ENCODE results near the gene NMNAT2. TPM values are rescaled to one million over a fixed set of nuclear protein-coding genes. Genes with fewer than 3 reads are reported as not detected.

NMNAT2 gene
- total and polyA plus RNA-seq, 2 of the 4 experiments (the other 2 are of a cell fraction) = 0.36 to 2.4 TPM

DNA sequence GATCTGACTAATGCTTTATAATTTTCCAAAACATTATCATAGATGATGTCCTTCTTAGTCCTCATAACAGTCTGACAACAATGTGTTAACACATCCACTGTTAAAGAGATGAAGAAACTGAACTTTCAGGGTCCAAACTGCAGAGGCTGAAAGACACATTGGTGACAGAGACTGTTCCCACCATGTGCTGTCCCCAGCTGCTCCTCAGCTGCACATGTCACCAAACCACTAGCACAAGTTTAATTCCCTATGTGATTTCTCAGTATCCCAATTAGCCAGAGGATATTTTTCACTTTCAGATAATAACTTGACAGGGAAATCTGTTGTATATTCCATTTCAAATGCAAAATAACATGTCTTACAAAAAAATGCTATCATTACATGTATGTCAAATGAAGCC lies 207.5 kb downstream of the NMNAT2 start:
- Histone ChIP-seq H3K9ac (ENCODE audit: low read depth, low read length) (no peak overlapping the region), H3K4me1 (ENCODE audit: control insufficient read depth, insufficient read depth, low read length) (no peaks in the 10 kb centered on the region; the same call in 1 of the 2 replicates), H3K23ac (ENCODE audit: low read depth, low read length) (no peak overlapping the region), H2AK5ac (ENCODE audit: low read depth, low read length) (no peak overlapping the region), H3K14ac (replicated peaks; ENCODE audit: low read depth, low read length) (no peak overlapping the region), H3K4me3 (ENCODE audit: insufficient read depth, low read depth, low read length) (no peak overlapping the region), H4K8ac (ENCODE audit: low read depth in 2 of 2, low read length in 2 of 2) (no peak overlapping the region), H2BK15ac (ENCODE audit: low read depth, low read length) (no peak overlapping the region), H4K91ac (ENCODE audit: insufficient read depth, low read depth, low read length) (no peak overlapping the region), H3K9me1 (ENCODE audit: insufficient read depth, low read length) (0 out of 2 replicates have a peak, but pooled peaks cover 3% of the 10 kb centered on the region), H3K56ac (ENCODE audit: extremely low read depth, insufficient read depth, low read length) (no peak overlapping the region), H4K5ac (ENCODE audit: low read depth, low read length) (no peak overlapping the region), H3K4ac (ENCODE audit: low read depth, low read length) (no peak overlapping the region), H2BK5ac (ENCODE audit: low read depth, low read length, poor library complexity, severe bottlenecking) (no peak overlapping the region), H3K27ac (ENCODE audit: insufficient read depth, low read length) (no peak overlapping the region), H3K27me3 (ENCODE audit: control insufficient read depth, insufficient read depth, low read length) (peaks cover 4% of the 10 kb centered on the region; the same call in 1 of the 2 replicates), H3K9me3 (ENCODE audit: control insufficient read depth, insufficient read depth, low read length) (no peaks in the 10 kb centered on the region), H4K20me1 (ENCODE audit: insufficient read depth, low read length) (no peaks in the 10 kb centered on the region), H3K18ac (ENCODE audit: low read depth, low read length) (no peak overlapping the region), H2AK9ac (replicated peaks; ENCODE audit: low read depth, low read length, poor library complexity) (no peak overlapping the region), H2BK20ac (ENCODE audit: low read depth, low read length) (0 out of 2 replicates have a peak overlapping the region, but pooled peaks have one; percentile 66), H3K79me1 (ENCODE audit: low read depth in 1 of 2, low read length in 2 of 2) (no peaks in the 10 kb centered on the region), H2AFZ (replicated peaks; ENCODE audit: low read length, poor library complexity) (no peak overlapping the region), H2BK120ac (ENCODE audit: low read depth, low read length) (no peak overlapping the region), H3K4me2 (ENCODE audit: low read depth, low read length) (no peak overlapping the region), H3K36me3 (ENCODE audit: control insufficient read depth, insufficient read depth, low read length) (no peaks in the 10 kb centered on the region)
- ATAC-seq (ENCODE audit: low read depth) = no peak
- TF ChIP-seq POLR2A (IDR thresholded peaks at IDR 0.05; ENCODE audit: low read depth, low read length) (no peak), BHLHE40 (IDR thresholded peaks at IDR 0.05; ENCODE audit: low read depth, low read length) (no peak), CHD1 (IDR thresholded peaks at IDR 0.05; ENCODE audit: low read depth, low read length) (no peak), RCOR1 (IDR thresholded peaks at IDR 0.05; ENCODE audit: insufficient replicate concordance, low read length) (no peak), NFE2L2 (IDR thresholded peaks at IDR 0.05; ENCODE audit: low read depth, low read length) (no peak), CEBPB (IDR thresholded peaks at IDR 0.05; ENCODE audit: low read depth, low read length) (no peak)
- TF ChIP-seq, protein P1, sequence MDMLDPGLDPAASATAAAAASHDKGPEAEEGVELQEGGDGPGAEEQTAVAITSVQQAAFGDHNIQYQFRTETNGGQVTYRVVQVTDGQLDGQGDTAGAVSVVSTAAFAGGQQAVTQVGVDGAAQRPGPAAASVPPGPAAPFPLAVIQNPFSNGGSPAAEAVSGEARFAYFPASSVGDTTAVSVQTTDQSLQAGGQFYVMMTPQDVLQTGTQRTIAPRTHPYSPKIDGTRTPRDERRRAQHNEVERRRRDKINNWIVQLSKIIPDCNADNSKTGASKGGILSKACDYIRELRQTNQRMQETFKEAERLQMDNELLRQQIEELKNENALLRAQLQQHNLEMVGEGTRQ (IDR thresholded peaks at IDR 0.05; ENCODE audit: low read depth, low read length) = no peak
- no TSS peak for BruUV-seq (replicated peaks)
- dilution Hi-C loops (cut with HindIII; ENCODE audit: low sequenced_read_pairs, unreplicated experiment) (no loop called here), in situ Hi-C loops (cut with MboI; ENCODE audit: low sequenced_read_pairs) (no loop called here), intact Hi-C loops (cut with micrococcal nuclease) (no loop called here)
- DNase-seq = no peak
- POLR2A ChIA-PET (ENCODE audit: unreplicated experiment) = no interaction called here
- CTCF ChIA-PET = no interaction called here

All from IMR-90 (cell line).